Measurements from ENCODE around the gene GRK7. TPM values are rescaled to one million over a fixed set of nuclear protein-coding genes. Genes with fewer than 3 reads are reported as not detected.
A peak's percentile ranks its signal among the peaks of the same experiment; 100 is the strongest.

Gene GRK7
- total and polyA plus RNA-seq, 2 of the 13 experiments (the other 11 are each of a cell fraction or from before 2014, with no cell fraction given), result not detected

DNA sequence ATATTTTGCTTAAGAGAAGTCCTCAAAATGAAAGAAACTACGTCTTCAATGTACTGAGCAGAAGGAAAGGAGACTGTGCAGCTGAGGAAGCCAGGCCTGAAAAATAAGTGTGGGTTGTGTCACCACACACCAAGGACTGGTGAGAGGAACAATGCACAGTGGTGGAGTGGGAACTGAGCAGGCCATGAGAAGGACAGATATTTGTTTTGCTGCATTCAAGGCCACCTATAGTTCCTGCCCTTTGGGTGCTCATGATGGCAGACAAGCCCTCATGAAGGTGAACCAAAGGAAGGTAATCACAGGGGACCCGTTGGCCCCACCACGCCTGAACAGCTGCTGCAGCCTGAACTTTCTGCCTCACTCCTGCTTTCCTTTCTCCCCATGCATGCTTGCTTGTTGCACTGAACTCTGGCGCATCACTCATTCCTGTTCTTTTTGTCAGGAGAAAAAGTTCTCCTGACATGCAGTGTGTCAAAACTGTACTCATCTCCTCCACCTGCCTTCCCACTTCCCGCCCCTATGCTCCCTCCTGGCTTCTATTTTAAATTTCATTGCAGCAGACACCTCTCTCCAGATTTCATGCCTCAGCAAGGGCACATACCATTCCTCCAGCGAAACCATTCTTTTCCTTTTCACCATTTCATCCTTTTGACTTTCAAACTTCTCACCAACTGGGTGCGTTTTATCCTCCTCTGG is 27.3 kb upstream of the GRK7 start (continued):
- TF ChIP-seq ZMAT3 (CRISPR knock-in tag; conservative IDR thresholded peaks at IDR 0.05) (0 out of 2 replicates have a peak, but pooled peaks have one; percentile 37), IRF2 (CRISPR knock-in tag; IDR thresholded peaks at IDR 0.05) (0 out of 2 replicates have a peak, but pooled peaks have one; percentile 30), RFXAP (CRISPR knock-in tag; IDR thresholded peaks at IDR 0.05; ENCODE audit: borderline replicate concordance) (no peak), CHD4 (IDR thresholded peaks at IDR 0.05; ENCODE audit: borderline replicate concordance, low read length) (no peak), REXO4 (CRISPR knock-in tag; IDR thresholded peaks at IDR 0.05; ENCODE audit: borderline replicate concordance) (no peak), ZNF839 (CRISPR knock-in tag; IDR thresholded peaks at IDR 0.05; ENCODE audit: borderline replicate concordance) (no peak), AHR (CRISPR knock-in tag; IDR thresholded peaks at IDR 0.05) (no peak), ZNF782 (CRISPR knock-in tag; IDR thresholded peaks at IDR 0.05; ENCODE audit: borderline replicate concordance) (no peak), IRX3 (CRISPR knock-in tag; IDR thresholded peaks at IDR 0.05; ENCODE audit: borderline replicate concordance, low read depth) (no peak), ZNF564 (CRISPR knock-in tag; IDR thresholded peaks at IDR 0.05) (no peak), FOXM1 (CRISPR knock-in tag; IDR thresholded peaks at IDR 0.05) (no peak), ERF (CRISPR knock-in tag; IDR thresholded peaks at IDR 0.05) (no peak), SOX5 (CRISPR knock-in tag; IDR thresholded peaks at IDR 0.05; ENCODE audit: borderline replicate concordance) (peak; percentile 67), SRSF9 (IDR thresholded peaks at IDR 0.05; ENCODE audit: borderline replicate concordance, insufficient read depth, low read depth, low read length, poor library complexity, severe bottlenecking) (no peak), CBX1 (IDR thresholded peaks at IDR 0.05; ENCODE audit: low read depth) (no peak), ZFP36L1 (CRISPR knock-in tag; IDR thresholded peaks at IDR 0.05) (no peak), ZSCAN31 (CRISPR knock-in tag; IDR thresholded peaks at IDR 0.05; ENCODE audit: low read depth) (no peak), CBX5 (CRISPR knock-in tag; IDR thresholded peaks at IDR 0.05; ENCODE audit: borderline replicate concordance) (0 out of 2 replicates have a peak, but pooled peaks have one; percentile 33)
- TF ChIP-seq, protein P1, sequence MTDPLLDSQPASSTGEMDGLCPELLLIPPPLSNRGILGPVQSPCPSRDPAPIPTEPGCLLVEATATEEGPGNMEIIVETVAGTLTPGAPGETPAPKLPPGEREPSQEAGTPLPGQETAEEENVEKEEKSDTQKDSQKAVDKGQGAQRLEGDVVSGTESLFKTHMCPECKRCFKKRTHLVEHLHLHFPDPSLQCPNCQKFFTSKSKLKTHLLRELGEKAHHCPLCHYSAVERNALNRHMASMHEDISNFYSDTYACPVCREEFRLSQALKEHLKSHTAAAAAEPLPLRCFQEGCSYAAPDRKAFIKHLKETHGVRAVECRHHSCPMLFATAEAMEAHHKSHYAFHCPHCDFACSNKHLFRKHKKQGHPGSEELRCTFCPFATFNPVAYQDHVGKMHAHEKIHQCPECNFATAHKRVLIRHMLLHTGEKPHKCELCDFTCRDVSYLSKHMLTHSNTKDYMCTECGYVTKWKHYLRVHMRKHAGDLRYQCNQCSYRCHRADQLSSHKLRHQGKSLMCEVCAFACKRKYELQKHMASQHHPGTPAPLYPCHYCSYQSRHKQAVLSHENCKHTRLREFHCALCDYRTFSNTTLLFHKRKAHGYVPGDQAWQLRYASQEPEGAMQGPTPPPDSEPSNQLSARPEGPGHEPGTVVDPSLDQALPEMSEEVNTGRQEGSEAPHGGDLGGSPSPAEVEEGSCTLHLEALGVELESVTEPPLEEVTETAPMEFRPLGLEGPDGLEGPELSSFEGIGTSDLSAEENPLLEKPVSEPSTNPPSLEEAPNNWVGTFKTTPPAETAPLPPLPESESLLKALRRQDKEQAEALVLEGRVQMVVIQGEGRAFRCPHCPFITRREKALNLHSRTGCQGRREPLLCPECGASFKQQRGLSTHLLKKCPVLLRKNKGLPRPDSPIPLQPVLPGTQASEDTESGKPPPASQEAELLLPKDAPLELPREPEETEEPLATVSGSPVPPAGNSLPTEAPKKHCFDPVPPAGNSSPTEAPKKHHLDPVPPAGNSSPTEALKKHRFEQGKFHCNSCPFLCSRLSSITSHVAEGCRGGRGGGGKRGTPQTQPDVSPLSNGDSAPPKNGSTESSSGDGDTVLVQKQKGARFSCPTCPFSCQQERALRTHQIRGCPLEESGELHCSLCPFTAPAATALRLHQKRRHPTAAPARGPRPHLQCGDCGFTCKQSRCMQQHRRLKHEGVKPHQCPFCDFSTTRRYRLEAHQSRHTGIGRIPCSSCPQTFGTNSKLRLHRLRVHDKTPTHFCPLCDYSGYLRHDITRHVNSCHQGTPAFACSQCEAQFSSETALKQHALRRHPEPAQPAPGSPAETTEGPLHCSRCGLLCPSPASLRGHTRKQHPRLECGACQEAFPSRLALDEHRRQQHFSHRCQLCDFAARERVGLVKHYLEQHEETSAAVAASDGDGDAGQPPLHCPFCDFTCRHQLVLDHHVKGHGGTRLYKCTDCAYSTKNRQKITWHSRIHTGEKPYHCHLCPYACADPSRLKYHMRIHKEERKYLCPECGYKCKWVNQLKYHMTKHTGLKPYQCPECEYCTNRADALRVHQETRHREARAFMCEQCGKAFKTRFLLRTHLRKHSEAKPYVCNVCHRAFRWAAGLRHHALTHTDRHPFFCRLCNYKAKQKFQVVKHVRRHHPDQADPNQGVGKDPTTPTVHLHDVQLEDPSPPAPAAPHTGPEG (CRISPR knock-in tag; IDR thresholded peaks at IDR 0.05), result no peak
- TF ChIP-seq, protein P2, sequence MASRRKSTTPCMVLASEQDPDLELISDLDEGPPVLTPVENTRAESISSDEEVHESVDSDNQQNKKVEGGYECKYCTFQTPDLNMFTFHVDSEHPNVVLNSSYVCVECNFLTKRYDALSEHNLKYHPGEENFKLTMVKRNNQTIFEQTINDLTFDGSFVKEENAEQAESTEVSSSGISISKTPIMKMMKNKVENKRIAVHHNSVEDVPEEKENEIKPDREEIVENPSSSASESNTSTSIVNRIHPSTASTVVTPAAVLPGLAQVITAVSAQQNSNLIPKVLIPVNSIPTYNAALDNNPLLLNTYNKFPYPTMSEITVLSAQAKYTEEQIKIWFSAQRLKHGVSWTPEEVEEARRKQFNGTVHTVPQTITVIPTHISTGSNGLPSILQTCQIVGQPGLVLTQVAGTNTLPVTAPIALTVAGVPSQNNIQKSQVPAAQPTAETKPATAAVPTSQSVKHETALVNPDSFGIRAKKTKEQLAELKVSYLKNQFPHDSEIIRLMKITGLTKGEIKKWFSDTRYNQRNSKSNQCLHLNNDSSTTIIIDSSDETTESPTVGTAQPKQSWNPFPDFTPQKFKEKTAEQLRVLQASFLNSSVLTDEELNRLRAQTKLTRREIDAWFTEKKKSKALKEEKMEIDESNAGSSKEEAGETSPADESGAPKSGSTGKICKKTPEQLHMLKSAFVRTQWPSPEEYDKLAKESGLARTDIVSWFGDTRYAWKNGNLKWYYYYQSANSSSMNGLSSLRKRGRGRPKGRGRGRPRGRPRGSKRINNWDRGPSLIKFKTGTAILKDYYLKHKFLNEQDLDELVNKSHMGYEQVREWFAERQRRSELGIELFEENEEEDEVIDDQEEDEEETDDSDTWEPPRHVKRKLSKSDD (CRISPR knock-in tag; IDR thresholded peaks at IDR 0.05; ENCODE audit: low read depth), result no peak
- TF ChIP-seq, protein P3, sequence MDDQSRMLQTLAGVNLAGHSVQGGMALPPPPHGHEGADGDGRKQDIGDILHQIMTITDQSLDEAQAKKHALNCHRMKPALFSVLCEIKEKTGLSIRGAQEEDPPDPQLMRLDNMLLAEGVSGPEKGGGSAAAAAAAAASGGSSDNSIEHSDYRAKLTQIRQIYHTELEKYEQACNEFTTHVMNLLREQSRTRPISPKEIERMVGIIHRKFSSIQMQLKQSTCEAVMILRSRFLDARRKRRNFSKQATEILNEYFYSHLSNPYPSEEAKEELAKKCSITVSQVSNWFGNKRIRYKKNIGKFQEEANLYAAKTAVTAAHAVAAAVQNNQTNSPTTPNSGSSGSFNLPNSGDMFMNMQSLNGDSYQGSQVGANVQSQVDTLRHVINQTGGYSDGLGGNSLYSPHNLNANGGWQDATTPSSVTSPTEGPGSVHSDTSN (CRISPR knock-in tag; IDR thresholded peaks at IDR 0.05; ENCODE audit: borderline replicate concordance), result no peak
